ENCODE data around the gene ADAP1. TPM values are rescaled to one million over a fixed set of nuclear protein-coding genes. Genes with fewer than 3 reads are reported as not detected.

The ADAP1 gene
- total RNA-seq, 2 donors from 2014 or later: 3.8 to 6.5 TPM

DNA sequence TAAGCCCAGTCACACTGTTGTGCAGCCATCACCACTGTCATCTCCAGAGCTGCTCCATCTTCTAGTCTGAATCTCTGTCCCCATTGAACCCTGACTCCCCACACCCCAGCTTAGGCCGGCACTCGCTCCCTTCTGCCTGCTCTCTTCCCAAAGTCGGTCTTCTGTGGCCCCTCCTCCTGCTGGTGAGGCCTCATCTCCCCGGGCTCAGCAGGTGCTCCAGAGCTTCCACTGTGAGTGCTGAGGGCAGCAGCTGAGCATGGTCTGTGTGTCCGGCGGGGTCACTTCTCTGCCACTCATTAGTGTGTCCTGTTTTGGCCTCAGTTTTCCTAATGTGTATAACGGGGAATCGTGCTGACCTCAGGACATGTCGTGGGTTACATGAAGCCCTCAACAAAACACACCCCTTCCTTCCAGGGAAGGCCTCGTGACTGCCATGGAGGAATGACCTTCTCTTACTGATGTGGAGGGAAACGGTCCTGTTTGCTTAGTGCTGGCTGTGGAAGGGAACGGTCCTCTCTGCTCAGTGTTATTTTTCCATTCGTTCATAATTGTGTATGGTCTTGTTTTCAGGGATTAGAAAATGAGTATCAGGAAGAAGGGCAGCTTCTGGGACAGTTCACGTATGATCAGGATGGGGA lies 82.5 kb downstream of the ADAP1 start:
- Histone ChIP-seq H3K27ac (ENCODE audit: low read depth, low read length) (no peak overlapping the region), H3K4me1 (ENCODE audit: control insufficient read depth, insufficient read depth, low read length) (peaks cover 4% of the 10 kb centered on the region), H3K9me3 (ENCODE audit: control insufficient read depth, low read length) (no peaks in the 10 kb centered on the region), H3K4me3 (ENCODE audit: low read length) (no peak overlapping the region), H3K36me3 (ENCODE audit: control insufficient read depth, insufficient read depth, low read length) (peaks cover 72% of the 10 kb centered on the region), H3K9ac (ENCODE audit: extremely low read depth, low read length, poor library complexity, severe bottlenecking) (no peak overlapping the region), H3K27me3 (ENCODE audit: control insufficient read depth, insufficient read depth, low read length, poor library complexity, severe bottlenecking) (no peaks in the 10 kb centered on the region)
- Mint-ChIP-seq H3K4me3 (no peak overlapping the region), H3K36me3 (ENCODE audit: low read depth) (peaks cover 69% of the 10 kb centered on the region), H3K9me3 (peaks cover 10% of the 10 kb centered on the region), H3K27me3 (ENCODE audit: insufficient read depth) (no peaks in the 10 kb centered on the region), H3K4me1 (peaks cover 5% of the 10 kb centered on the region), H3K27ac (peak overlapping the region; percentile 61)
- TF ChIP-seq, protein P1, sequence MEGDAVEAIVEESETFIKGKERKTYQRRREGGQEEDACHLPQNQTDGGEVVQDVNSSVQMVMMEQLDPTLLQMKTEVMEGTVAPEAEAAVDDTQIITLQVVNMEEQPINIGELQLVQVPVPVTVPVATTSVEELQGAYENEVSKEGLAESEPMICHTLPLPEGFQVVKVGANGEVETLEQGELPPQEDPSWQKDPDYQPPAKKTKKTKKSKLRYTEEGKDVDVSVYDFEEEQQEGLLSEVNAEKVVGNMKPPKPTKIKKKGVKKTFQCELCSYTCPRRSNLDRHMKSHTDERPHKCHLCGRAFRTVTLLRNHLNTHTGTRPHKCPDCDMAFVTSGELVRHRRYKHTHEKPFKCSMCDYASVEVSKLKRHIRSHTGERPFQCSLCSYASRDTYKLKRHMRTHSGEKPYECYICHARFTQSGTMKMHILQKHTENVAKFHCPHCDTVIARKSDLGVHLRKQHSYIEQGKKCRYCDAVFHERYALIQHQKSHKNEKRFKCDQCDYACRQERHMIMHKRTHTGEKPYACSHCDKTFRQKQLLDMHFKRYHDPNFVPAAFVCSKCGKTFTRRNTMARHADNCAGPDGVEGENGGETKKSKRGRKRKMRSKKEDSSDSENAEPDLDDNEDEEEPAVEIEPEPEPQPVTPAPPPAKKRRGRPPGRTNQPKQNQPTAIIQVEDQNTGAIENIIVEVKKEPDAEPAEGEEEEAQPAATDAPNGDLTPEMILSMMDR (conservative IDR thresholded peaks at IDR 0.05): no peak
- no peak for DNase-seq
- 92 to 94% methylated on average over 13 to 14 of the region's 14 CpGs for WGBS, 2 experiments (ENCODE audit: insufficient coverage in 1 of 2, insufficient read length in 1 of 2)

DNA sequence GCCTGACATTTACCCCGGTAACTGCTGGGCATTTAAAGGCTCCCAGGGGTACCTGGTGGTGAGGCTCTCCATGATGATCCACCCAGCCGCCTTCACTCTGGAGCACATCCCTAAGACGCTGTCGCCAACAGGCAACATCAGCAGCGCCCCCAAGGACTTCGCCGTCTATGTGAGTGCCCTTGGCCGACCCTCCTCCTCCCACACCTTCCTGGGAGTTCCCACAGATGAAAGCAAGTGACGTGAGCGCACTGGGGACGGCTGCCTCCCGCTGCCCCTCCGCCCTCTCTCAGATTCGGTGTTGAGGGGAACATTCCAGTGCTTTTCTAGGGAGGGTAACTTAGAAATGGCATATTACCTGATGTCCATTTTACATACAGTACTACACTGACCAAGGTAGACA lies 85.1 kb downstream of the ADAP1 start:
- TF ChIP-seq, protein P1 (conservative IDR thresholded peaks at IDR 0.05): no peak
- no peaks in the 10 kb centered on the region for H3K27me3 Mint-ChIP-seq (ENCODE audit: insufficient read depth)
- H3K27me3 ChIP-seq (ENCODE audit: control insufficient read depth, insufficient read depth, low read length, poor library complexity, severe bottlenecking): no peaks in the 10 kb centered on the region
- DNase-seq: no peak
- no peak overlapping the region for H3K27ac Mint-ChIP-seq
- no peak overlapping the region for H3K9ac ChIP-seq (ENCODE audit: extremely low read depth, low read length, poor library complexity, severe bottlenecking)
- H3K9me3 Mint-ChIP-seq: peaks cover 10% of the 10 kb centered on the region
- peaks cover 4% of the 10 kb centered on the region for H3K4me1 ChIP-seq (ENCODE audit: control insufficient read depth, insufficient read depth, low read length)
- H3K36me3 Mint-ChIP-seq (ENCODE audit: low read depth): peaks cover 81% of the 10 kb centered on the region
- no peak overlapping the region for H3K27ac ChIP-seq (ENCODE audit: low read depth, low read length)
- 98 to 99% methylated on average over 13 to 14 of the region's 14 CpGs for WGBS, 2 experiments (ENCODE audit: insufficient coverage in 1 of 2, insufficient read length in 1 of 2)
- no peak overlapping the region for H3K4me3 ChIP-seq (ENCODE audit: low read length)
- no peak overlapping the region for H3K4me3 Mint-ChIP-seq
- H3K4me1 Mint-ChIP-seq: peaks cover 5% of the 10 kb centered on the region
- H3K36me3 ChIP-seq (ENCODE audit: control insufficient read depth, insufficient read depth, low read length): peaks cover 79% of the 10 kb centered on the region
- no peaks in the 10 kb centered on the region for H3K9me3 ChIP-seq (ENCODE audit: control insufficient read depth, low read length)

DNA sequence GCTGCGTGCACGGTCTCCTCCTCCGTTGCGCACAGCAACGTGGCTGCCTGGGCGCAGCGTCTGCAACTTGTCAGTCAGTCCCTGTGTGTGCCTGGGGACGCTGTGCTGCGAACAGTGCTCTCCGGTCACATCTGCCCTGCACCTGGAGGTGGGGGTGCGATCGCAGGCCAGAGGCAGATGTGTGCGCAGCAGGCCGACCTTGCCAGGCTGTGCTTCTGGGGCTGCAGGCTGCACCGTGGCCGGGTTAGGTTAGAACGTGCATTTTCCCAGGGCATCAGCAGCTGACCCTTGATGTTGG lies 86.3 kb downstream of the ADAP1 start:
- no peak overlapping the region for H3K9ac ChIP-seq (ENCODE audit: extremely low read depth, low read length, poor library complexity, severe bottlenecking)
- no peak for DNase-seq
- peaks cover 77% of the 10 kb centered on the region for H3K36me3 ChIP-seq (ENCODE audit: control insufficient read depth, insufficient read depth, low read length)
- no peaks in the 10 kb centered on the region for H3K9me3 ChIP-seq (ENCODE audit: control insufficient read depth, low read length)
- Mint-ChIP-seq H3K4me1 (no peaks in the 10 kb centered on the region), H3K27me3 (ENCODE audit: insufficient read depth) (no peaks in the 10 kb centered on the region), H3K4me3 (no peak overlapping the region), H3K27ac (no peak overlapping the region), H3K9me3 (peaks cover 2% of the 10 kb centered on the region), H3K36me3 (ENCODE audit: low read depth) (peaks cover 81% of the 10 kb centered on the region)
- H3K27ac ChIP-seq (ENCODE audit: low read depth, low read length): no peak overlapping the region
- WGBS, 2 experiments (ENCODE audit: insufficient coverage in 1 of 2, insufficient read length in 1 of 2): 96 to 100% methylated on average over 10 to 17 of the region's 17 CpGs
- H3K27me3 ChIP-seq (ENCODE audit: control insufficient read depth, insufficient read depth, low read length, poor library complexity, severe bottlenecking): no peaks in the 10 kb centered on the region
- H3K4me1 ChIP-seq (ENCODE audit: control insufficient read depth, insufficient read depth, low read length): no peaks in the 10 kb centered on the region
- TF ChIP-seq, protein P1 (conservative IDR thresholded peaks at IDR 0.05): no peak
- H3K4me3 ChIP-seq (ENCODE audit: low read length): no peak overlapping the region
